Esophagus muscularis mucosa (tissue), 4 donors: ENCODE data around the gene EDARADD. TPM values are rescaled to one million over a fixed set of nuclear protein-coding genes. Genes with fewer than 3 reads are reported as not detected.

ENCODE experiments used
- DNase-seq: peaks from one replicate; pipeline ENCODE4 v3.0.0-alpha.2; 2017; ENCODE audit errors: extremely low spot score
- H3K27ac ChIP-seq, 4 donors: fragments of 200-600 bp; sonication (generic); replicated peaks in 1 of 4; 1 replicate in 3 of 4; 2 replicates in 1 of 4; pipeline ENCODE4 v1.5.1; 2016 to 2019; ENCODE audit warnings: mild to moderate bottlenecking in 1 of 4
- H3K27me3 ChIP-seq, 4 donors: fragments of 200-600 bp; sonication (generic); one replicate each; pipeline versions ENCODE4 v1.5.1 to v1.6.0; 2016 to 2019
- H3K36me3 ChIP-seq, 4 donors: fragments of 200-600 bp; sonication (generic); one replicate each; pipeline ENCODE4 v1.5.1; 2016 to 2019
- H3K4me1 ChIP-seq, 4 donors: fragments of 200-600 bp; sonication (generic); one replicate each; pipeline ENCODE4 v1.5.1; 2016 to 2019
- H3K4me3 ChIP-seq, 4 donors: fragments of 200-600 bp; sonication (generic); 1 replicate in 2 of 4; 2 replicates in 2 of 4; pipeline ENCODE4 v1.5.1; 2016 to 2019; ENCODE audit warnings: mild to moderate bottlenecking in 4 of 4, moderate library complexity in 1 of 4
- H3K9me3 ChIP-seq, 4 donors: fragments of 200-600 bp; sonication (generic); 1 replicate in 3 of 4; 2 replicates in 1 of 4; pipeline ENCODE4 v1.5.1; 2016 to 2019
- EP300 ChIP-seq: sonication (generic); formaldehyde crosslinking; IDR thresholded peaks from one replicate; pipeline ENCODE4 v1.6.1; 2017; ENCODE audit warnings: antibody characterized with exemption
- POLR2A ChIP-seq: fragments of 450-650 bp; IDR thresholded peaks from one replicate; pipeline ENCODE4 v1.6.1; 2017; ENCODE audit warnings: antibody characterized with exemption, moderate library complexity, mild to moderate bottlenecking, low read depth
- POLR2AphosphoS5 ChIP-seq, 2 donors: sonication (generic); formaldehyde crosslinking; IDR thresholded peaks; one replicate each; pipeline ENCODE4 v1.6.1; 2017; ENCODE audit warnings: antibody characterized with exemption in 2 of 2
- WGBS: methylation state at CpG from one replicate; pipeline ENCODE4 v1.1.5; 2018; 5-methylcytosine and 5-hydroxymethylcytosine counted together
- intact Hi-C: fragments of 100-400 bp; cut with DNase I; formaldehyde crosslinking; loops from one replicate; pipeline ENCODE4 v1.15.1; 2023
- total RNA-seq, 4 donors: library from RNA; depleted of rRNA; stranded (reverse); fragments of >200 nt; gene quantifications; one replicate each; pipeline versions ENCODE4 v1.1.0 to v1.2.1, GENCODE V29; 2016
- TF ChIP-seq, protein P1 (sequence below), 3 experiments: fragments of 200-600 bp in 2 of 3; fragments of 450-650 bp in 1 of 3; sonication (generic) in 2 of 3; IDR thresholded peaks; one replicate each; pipeline ENCODE4 v1.5.1; 2017 to 2019; ENCODE audit warnings: antibody characterized with exemption in 3 of 3, mild to moderate bottlenecking in 2 of 3, moderate library complexity in 1 of 3

EDARADD gene
- total RNA-seq, 4 donors from 2014 or later = 0.66 to 1.6 TPM; not detected in 2

DNA sequence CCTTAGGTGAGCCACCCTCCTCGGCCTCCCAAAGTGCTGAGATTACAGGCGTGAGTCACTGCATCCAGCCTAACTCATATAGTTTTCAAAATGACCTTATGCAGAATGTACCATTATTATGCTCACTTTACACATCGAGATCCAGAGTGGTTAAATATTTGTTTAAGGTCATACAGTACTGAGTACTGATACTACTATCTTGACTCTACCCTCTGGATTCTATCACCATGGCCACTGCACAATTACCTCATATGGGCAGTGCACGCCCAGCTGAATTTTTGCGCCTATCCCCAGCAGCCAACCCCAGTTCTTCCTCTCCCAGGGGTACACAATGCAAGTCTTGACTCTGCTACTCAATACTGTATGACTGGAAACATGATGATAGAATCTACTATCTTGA, 56.7 kb downstream of the EDARADD start:
- no peak for DNase-seq
- Histone ChIP-seq H3K4me3 (no peak overlapping the region), H3K9me3 (no peaks in the 10 kb centered on the region), H3K4me1 (no peaks in the 10 kb centered on the region), H3K27ac (no peak overlapping the region), H3K36me3 (no peaks in the 10 kb centered on the region), H3K27me3 (no peaks in the 10 kb centered on the region)
- no peak for TF ChIP-seq EP300
- TF ChIP-seq, protein P1, sequence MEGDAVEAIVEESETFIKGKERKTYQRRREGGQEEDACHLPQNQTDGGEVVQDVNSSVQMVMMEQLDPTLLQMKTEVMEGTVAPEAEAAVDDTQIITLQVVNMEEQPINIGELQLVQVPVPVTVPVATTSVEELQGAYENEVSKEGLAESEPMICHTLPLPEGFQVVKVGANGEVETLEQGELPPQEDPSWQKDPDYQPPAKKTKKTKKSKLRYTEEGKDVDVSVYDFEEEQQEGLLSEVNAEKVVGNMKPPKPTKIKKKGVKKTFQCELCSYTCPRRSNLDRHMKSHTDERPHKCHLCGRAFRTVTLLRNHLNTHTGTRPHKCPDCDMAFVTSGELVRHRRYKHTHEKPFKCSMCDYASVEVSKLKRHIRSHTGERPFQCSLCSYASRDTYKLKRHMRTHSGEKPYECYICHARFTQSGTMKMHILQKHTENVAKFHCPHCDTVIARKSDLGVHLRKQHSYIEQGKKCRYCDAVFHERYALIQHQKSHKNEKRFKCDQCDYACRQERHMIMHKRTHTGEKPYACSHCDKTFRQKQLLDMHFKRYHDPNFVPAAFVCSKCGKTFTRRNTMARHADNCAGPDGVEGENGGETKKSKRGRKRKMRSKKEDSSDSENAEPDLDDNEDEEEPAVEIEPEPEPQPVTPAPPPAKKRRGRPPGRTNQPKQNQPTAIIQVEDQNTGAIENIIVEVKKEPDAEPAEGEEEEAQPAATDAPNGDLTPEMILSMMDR (IDR thresholded peaks at IDR 0.05) = no peak
- WGBS = 96% methylated on average over 5 of the region's 5 CpGs
- intact Hi-C loops = no loop called here

DNA sequence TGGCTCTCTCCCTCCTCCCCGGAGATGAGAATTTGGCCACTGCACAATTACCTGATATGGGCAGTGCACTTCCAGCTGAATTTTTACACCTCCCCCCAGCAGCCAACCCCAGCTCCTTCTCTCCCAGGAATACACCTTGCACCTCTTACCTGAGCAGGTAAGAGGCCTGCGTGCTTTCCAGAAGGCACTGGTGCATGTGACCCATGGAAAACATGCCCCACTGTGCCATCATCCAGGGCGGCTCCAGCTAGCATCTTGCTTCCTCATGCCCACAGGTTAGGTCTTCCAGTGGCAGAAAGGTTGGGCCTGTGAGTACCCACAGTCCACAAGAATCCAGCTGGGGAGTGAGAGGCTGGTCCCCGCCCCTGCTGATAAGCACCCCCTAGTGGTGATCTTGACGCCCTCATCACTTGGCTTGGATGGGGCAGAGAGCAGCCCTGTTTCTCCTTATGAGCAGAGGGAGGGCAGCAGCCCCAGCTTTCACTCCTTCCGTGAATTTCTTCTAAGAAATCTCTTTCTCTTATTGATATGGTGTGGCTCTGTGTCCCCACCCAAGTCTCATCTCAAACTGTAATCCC, 57.8 kb downstream of the EDARADD start:
- H3K9me3 ChIP-seq = no peaks in the 10 kb centered on the region
- no peaks in the 10 kb centered on the region for H3K27me3 ChIP-seq
- H3K4me1 ChIP-seq = no peaks in the 10 kb centered on the region
- 85% methylated on average over 6 of the region's 6 CpGs for WGBS
- TF ChIP-seq, protein P1 (IDR thresholded peaks at IDR 0.05) = peak in 2 of 3 experiments; percentile 7 to 21
- TF ChIP-seq POLR2AphosphoS5 (IDR thresholded peaks at IDR 0.05) = no peak
- TF ChIP-seq EP300 = no peak
- no peak for TF ChIP-seq POLR2A
- intact Hi-C loops = no loop called here
- no peaks in the 10 kb centered on the region for H3K36me3 ChIP-seq
- DNase-seq = no peak
- no peak overlapping the region for H3K4me3 ChIP-seq
- H3K27ac ChIP-seq = no peak overlapping the region

GRCh38 chr1:236455243-236455642, 61.2 kb downstream of the EDARADD start:
- Histone ChIP-seq H3K4me1 (no peaks in the 10 kb centered on the region), H3K9me3 (no peaks in the 10 kb centered on the region), H3K27me3 (no peaks in the 10 kb centered on the region), H3K4me3 (no peak overlapping the region), H3K36me3 (no peaks in the 10 kb centered on the region), H3K27ac (no peak overlapping the region)
- WGBS = 79% methylated on average over 4 of the region's 4 CpGs
- no peak for TF ChIP-seq POLR2AphosphoS5 (IDR thresholded peaks at IDR 0.05)
- TF ChIP-seq EP300 = no peak
- TF ChIP-seq, protein P1 (IDR thresholded peaks at IDR 0.05) = no peak
- no peak for TF ChIP-seq POLR2A
- DNase-seq = no peak
- intact Hi-C loops = no loop called here

- H3K27me3 ChIP-seq = peaks cover 0 to 4% (median 0%) of the 10 kb centered on the region in 4 donors
- H3K9me3 ChIP-seq = no peaks in the 10 kb centered on the region
- intact Hi-C loops = no loop called here
- 89% methylated on average over 2 of the region's 2 CpGs for WGBS
- no peaks in the 10 kb centered on the region for H3K36me3 ChIP-seq
- no peak for DNase-seq
- no peaks in the 10 kb centered on the region for H3K4me1 ChIP-seq
- H3K4me3 ChIP-seq = no peak overlapping the region
- TF ChIP-seq POLR2AphosphoS5 (IDR thresholded peaks at IDR 0.05) (no peak), POLR2A (no peak)
- H3K27ac ChIP-seq = no peak overlapping the region
These were observed 63.7 kb downstream of the EDARADD start for GRCh38 chr1:236457775-236458174.

GRCh38 chr1:236458996-236459395, 64.9 kb downstream of the EDARADD start:
- Histone ChIP-seq H3K9me3 (no peaks in the 10 kb centered on the region), H3K27me3 (peaks cover 0 to 4% (median 0%) of the 10 kb centered on the region in 4 donors), H3K4me3 (no peak overlapping the region), H3K27ac (no peak overlapping the region), H3K4me1 (no peaks in the 10 kb centered on the region), H3K36me3 (no peaks in the 10 kb centered on the region)
- TF ChIP-seq, protein P1 (IDR thresholded peaks at IDR 0.05) = no peak
- TF ChIP-seq POLR2AphosphoS5 (IDR thresholded peaks at IDR 0.05) (no peak), POLR2A (no peak), EP300 (no peak)
- intact Hi-C loops = no loop called here
- 81% methylated on average over 4 of the region's 4 CpGs for WGBS
- DNase-seq = no peak
